Uterus (tissue), 2 donors: ENCODE data around the gene LRP1B.

ENCODE experiments used
- POLR2A ChIP-seq, 2 donors: fragments of 450-650 bp; IDR thresholded peaks; one replicate each; pipeline ENCODE4 v1.6.1; 2016; ENCODE audit warnings: antibody characterized with exemption in 2 of 2, mild to moderate bottlenecking in 1 of 2, moderate library complexity in 1 of 2
- TF ChIP-seq, protein P1 (sequence below), 4 experiments: fragments of 200-600 bp in 2 of 4; fragments of 450-650 bp in 2 of 4; sonication (generic) in 2 of 4; IDR thresholded peaks; one replicate each; pipeline ENCODE4 v1.5.1; 2016 to 2019; ENCODE audit warnings: antibody characterized with exemption in 4 of 4, mild to moderate bottlenecking in 2 of 4, moderate library complexity in 1 of 4

GRCh38 chr2:140791802-140792201 lies 1339.0 kb downstream of the LRP1B start:
- TF ChIP-seq, protein P1, sequence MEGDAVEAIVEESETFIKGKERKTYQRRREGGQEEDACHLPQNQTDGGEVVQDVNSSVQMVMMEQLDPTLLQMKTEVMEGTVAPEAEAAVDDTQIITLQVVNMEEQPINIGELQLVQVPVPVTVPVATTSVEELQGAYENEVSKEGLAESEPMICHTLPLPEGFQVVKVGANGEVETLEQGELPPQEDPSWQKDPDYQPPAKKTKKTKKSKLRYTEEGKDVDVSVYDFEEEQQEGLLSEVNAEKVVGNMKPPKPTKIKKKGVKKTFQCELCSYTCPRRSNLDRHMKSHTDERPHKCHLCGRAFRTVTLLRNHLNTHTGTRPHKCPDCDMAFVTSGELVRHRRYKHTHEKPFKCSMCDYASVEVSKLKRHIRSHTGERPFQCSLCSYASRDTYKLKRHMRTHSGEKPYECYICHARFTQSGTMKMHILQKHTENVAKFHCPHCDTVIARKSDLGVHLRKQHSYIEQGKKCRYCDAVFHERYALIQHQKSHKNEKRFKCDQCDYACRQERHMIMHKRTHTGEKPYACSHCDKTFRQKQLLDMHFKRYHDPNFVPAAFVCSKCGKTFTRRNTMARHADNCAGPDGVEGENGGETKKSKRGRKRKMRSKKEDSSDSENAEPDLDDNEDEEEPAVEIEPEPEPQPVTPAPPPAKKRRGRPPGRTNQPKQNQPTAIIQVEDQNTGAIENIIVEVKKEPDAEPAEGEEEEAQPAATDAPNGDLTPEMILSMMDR (IDR thresholded peaks at IDR 0.05): no peak
- TF ChIP-seq POLR2A (IDR thresholded peaks at IDR 0.05): no peak
